ENCODE data around the gene ZBTB43. TPM values are rescaled to one million over a fixed set of nuclear protein-coding genes. Genes with fewer than 3 reads are reported as not detected.

Gene ZBTB43
- total RNA-seq, 4 donors from 2014 or later, result 9.9 to 15.2 (median 12.7) TPM

GRCh38 chr9:126783949-126784348 lies 20.9 kb upstream of the ZBTB43 start:
- TF ChIP-seq CTCF (IDR thresholded peaks at IDR 0.05; ENCODE audit: low read depth), result no peak

DNA sequence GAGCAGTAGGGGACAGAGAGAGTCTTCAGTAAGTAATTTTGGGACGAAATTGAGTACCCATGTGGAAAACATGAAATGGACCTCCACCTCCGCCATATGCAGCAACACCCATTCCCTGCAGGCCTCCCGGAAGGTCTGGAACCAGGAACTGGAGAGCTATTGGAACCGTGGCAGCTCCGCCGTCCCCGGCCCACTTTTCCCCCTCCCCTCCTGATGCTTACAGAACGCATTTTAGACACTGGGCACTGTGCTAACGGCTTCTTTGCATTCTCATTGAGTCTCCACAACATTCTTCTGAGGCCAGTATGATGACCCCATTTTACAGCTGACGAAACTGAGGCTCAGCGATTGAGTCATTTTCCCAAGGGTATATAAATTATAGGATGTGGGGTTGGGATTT lies 20.4 kb upstream of the ZBTB43 start:
- no peak for TF ChIP-seq CTCF (IDR thresholded peaks at IDR 0.05; ENCODE audit: low read depth)

GRCh38 chr9:126788046-126788445 lies 16.8 kb upstream of the ZBTB43 start:
- TF ChIP-seq CTCF (IDR thresholded peaks at IDR 0.05; ENCODE audit: low read depth), result no peak

GRCh38 chr9:126788634-126789349 lies 16.0 kb upstream of the ZBTB43 start:
- TF ChIP-seq CTCF (IDR thresholded peaks at IDR 0.05; ENCODE audit: low read depth), result no peak

DNA sequence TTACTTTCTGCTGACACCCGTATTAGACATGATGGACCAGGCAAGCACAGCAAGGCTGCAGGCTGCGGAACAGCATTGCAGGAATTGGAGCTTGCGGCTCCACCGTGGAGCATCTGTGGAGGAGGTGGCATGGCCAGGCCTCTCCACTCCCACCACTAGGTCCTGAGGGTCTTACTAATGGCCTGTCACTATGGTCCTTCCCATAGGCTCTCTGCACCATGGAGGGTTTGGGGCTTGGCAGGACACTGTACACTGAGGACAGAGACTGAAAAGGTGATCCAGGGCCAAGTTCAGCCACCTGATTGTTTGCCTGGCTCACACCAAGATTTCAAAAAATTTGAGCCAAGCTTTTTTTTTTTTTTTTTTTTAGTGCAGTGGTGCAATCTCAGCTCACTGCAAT lies 14.3 kb upstream of the ZBTB43 start:
- no peak for TF ChIP-seq CTCF (IDR thresholded peaks at IDR 0.05; ENCODE audit: low read depth)

DNA sequence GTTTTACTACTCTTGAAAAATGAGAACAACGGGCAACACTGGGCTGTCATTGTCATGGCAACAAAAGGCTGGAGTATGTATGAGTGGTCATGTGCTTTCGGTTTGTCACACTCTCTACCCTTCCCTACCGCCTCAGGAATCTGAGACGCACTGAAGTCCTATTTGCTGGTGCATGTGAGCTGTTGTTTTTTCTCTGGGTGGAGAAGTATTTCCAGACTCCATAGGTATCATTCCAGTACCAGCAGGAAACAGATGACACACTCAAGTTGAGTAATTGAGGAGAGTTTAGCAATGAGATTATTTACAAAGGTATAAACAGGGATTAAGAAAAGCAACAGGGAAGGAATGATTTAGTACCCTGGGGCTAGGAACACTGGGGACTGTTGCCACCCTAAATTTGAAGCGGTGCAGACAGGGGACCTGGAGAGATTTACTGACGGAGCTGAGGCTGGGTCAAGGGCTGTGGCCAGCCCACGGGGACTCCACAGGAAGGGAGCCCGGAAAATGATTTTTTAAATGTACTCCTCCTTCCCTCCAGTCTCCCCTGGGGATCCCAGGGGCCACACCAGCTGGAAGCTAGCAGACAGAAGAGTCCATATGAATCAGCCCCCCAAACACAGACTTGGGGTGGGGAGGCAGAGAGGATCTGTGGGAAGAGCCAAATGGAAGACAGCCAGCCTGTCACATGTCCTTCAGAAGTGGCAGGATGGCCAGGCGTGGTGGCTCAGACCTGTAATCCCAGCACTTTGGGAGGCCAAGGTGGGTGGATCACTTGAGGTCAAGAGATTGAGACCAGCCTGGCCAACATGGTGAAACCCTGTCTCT lies 13.2 kb upstream of the ZBTB43 start:
- no peak for TF ChIP-seq CTCF (IDR thresholded peaks at IDR 0.05; ENCODE audit: low read depth)

GRCh38 chr9:126793686-126794417 lies 11.0 kb upstream of the ZBTB43 start:
- TF ChIP-seq CTCF (IDR thresholded peaks at IDR 0.05; ENCODE audit: low read depth), result no peak
